Measurements from ENCODE around the gene APBB2. TPM values are rescaled to one million over a fixed set of nuclear protein-coding genes. Genes with fewer than 3 reads are reported as not detected.
A peak's percentile ranks its signal among the peaks of the same experiment; 100 is the strongest.

The APBB2 gene
- total and polyA plus RNA-seq, 12 donors = 5.2 to 35.4 (median 26.3) TPM

- intact Hi-C loops (cut with DNase I) = no loop called here
- Histone ChIP-seq H3K4me3 (no peak overlapping the region), H3K36me3 (no peaks in the 10 kb centered on the region), H3K27me3 (no peaks in the 10 kb centered on the region), H3K9me3 (no peaks in the 10 kb centered on the region), H3K4me1 (peaks cover 0 to 65% (median 39%) of the 10 kb centered on the region in 9 donors), H3K27ac (peak overlapping the region in 7 of 10 donors; percentile 1 to 38 (median 22))
- ATAC-seq (no peak), DNase-seq (no peak)
- TF ChIP-seq CTCF (IDR thresholded peaks at IDR 0.05) = no peak
Observed at GRCh38 chr4:41175794-41176193, 38.5 kb downstream of the APBB2 start.

- no peak for TF ChIP-seq CTCF (IDR thresholded peaks at IDR 0.05)
- Histone ChIP-seq H3K4me1 (peaks cover 0 to 65% (median 45%) of the 10 kb centered on the region in 9 donors), H3K4me3 (no peak overlapping the region), H3K36me3 (no peaks in the 10 kb centered on the region), H3K9me3 (no peaks in the 10 kb centered on the region), H3K27me3 (no peaks in the 10 kb centered on the region), H3K27ac (no peak overlapping the region)
- intact Hi-C loops (cut with DNase I) = loop anchor here in 1 of 10 donors (5.0 kb wide), 1 partner anchor 33 kb away; no protein-coding TSS in a partner anchor
- DNase-seq = no peak
- 97 to 100% methylated on average over 4 of the region's 4 CpGs for WGBS, 2 donors
- no peak for ATAC-seq
Observed at GRCh38 chr4:41174444-41174843, 39.9 kb downstream of the APBB2 start.

GRCh38 chr4:41172786-41173185, 41.6 kb downstream of the APBB2 start:
- H3K4me1 ChIP-seq = peaks cover 0 to 55% (median 28%) of the 10 kb centered on the region in 9 donors
- no peaks in the 10 kb centered on the region for H3K36me3 ChIP-seq
- intact Hi-C loops (cut with DNase I) = loop anchor here in 1 of 10 donors (5.0 kb wide), 1 partner anchor 35 kb away; no protein-coding TSS in a partner anchor
- H3K4me3 ChIP-seq = no peak overlapping the region
- no peaks in the 10 kb centered on the region for H3K27me3 ChIP-seq
- no peak for ATAC-seq
- H3K9me3 ChIP-seq = no peaks in the 10 kb centered on the region
- WGBS, 2 donors = 83 to 92% methylated on average over 2 of the region's 2 CpGs
- TF ChIP-seq CTCF (IDR thresholded peaks at IDR 0.05) = no peak
- no peak for DNase-seq
- H3K27ac ChIP-seq = no peak overlapping the region

GRCh38 chr4:41169256-41169800, 45.0 kb downstream of the APBB2 start:
- no peak for ATAC-seq
- Histone ChIP-seq H3K36me3 (peaks cover 0 to 9% (median 0%) of the 10 kb centered on the region in 9 donors), H3K27ac (peak overlapping the region in 1 of 10 donors; percentile 1), H3K27me3 (no peaks in the 10 kb centered on the region), H3K4me1 (peaks cover 0 to 32% (median 8%) of the 10 kb centered on the region in 9 donors), H3K9me3 (no peaks in the 10 kb centered on the region), H3K4me3 (no peak overlapping the region)
- no peak for TF ChIP-seq CTCF (IDR thresholded peaks at IDR 0.05)
- intact Hi-C loops (cut with DNase I) = no loop called here
- WGBS, 2 donors = 81 to 85% methylated on average over 4 of the region's 4 CpGs
- DNase-seq = no peak

All from heart right ventricle (tissue), 16 donors.